ENCODE data around the gene SLC13A1.
"Not testable (repeated sequence)": the region's sequence is repeated elsewhere in the genome, so short reads cannot be mapped to it uniquely, and the experiment has no call there.

SLC13A1 gene

GRCh38 chr7:123115331-123115730 is 84.4 kb downstream of the SLC13A1 start:
- no peak overlapping the region for H3K4me3 ChIP-seq (ENCODE audit: low read depth, low read length)
- DNase-seq (ENCODE audit: low read depth) = no peak
- no peak for TF ChIP-seq CTCF (conservative IDR thresholded peaks at IDR 0.05; ENCODE audit: low read depth, low read length)

GRCh38 chr7:123114288-123114687 is 85.5 kb downstream of the SLC13A1 start:
- TF ChIP-seq CTCF (conservative IDR thresholded peaks at IDR 0.05; ENCODE audit: low read depth, low read length) = no peak
- no peak overlapping the region for H3K4me3 ChIP-seq (ENCODE audit: low read depth, low read length)
- no peak for DNase-seq (ENCODE audit: low read depth)

GRCh38 chr7:123112833-123113232 is 86.9 kb downstream of the SLC13A1 start:
- no peak overlapping the region for H3K4me3 ChIP-seq (ENCODE audit: low read depth, low read length)
- no peak for TF ChIP-seq CTCF (conservative IDR thresholded peaks at IDR 0.05; ENCODE audit: low read depth, low read length)
- no peak for DNase-seq (ENCODE audit: low read depth)

- no peak for TF ChIP-seq CTCF (conservative IDR thresholded peaks at IDR 0.05; ENCODE audit: low read depth, low read length)
- no peak for DNase-seq (ENCODE audit: low read depth)
- no peak overlapping the region for H3K4me3 ChIP-seq (ENCODE audit: low read depth, low read length)
These were observed 100.1 kb downstream of the SLC13A1 start for GRCh38 chr7:123099712-123100111.

- DNase-seq (ENCODE audit: low read depth) = no peak
- no peak for TF ChIP-seq CTCF (conservative IDR thresholded peaks at IDR 0.05; ENCODE audit: low read depth, low read length)
- H3K4me3 ChIP-seq (ENCODE audit: low read depth, low read length) = no peak overlapping the region
These were observed 102.8 kb downstream of the SLC13A1 start for GRCh38 chr7:123096976-123097375.

- TF ChIP-seq CTCF (conservative IDR thresholded peaks at IDR 0.05; ENCODE audit: low read depth, low read length) = no peak
- no peak overlapping the region for H3K4me3 ChIP-seq (ENCODE audit: low read depth, low read length)
- peak; percentile 28 for DNase-seq (ENCODE audit: low read depth)
These were observed 103.3 kb downstream of the SLC13A1 start for GRCh38 chr7:123096434-123096833.

GRCh38 chr7:123090456-123090855 is 109.3 kb downstream of the SLC13A1 start:
- peak; percentile 69 for DNase-seq (ENCODE audit: low read depth)
- no peak for TF ChIP-seq CTCF (conservative IDR thresholded peaks at IDR 0.05; ENCODE audit: low read depth, low read length)
- no peak overlapping the region for H3K4me3 ChIP-seq (ENCODE audit: low read depth, low read length)

GRCh38 chr7:123086910-123087309 is 112.9 kb downstream of the SLC13A1 start:
- DNase-seq (ENCODE audit: low read depth); H3K4me3 ChIP-seq (ENCODE audit: low read depth, low read length): not testable (repeated sequence)

- DNase-seq (ENCODE audit: low read depth); H3K4me3 ChIP-seq (ENCODE audit: low read depth, low read length): not testable (repeated sequence)
These were observed 114.9 kb downstream of the SLC13A1 start for GRCh38 chr7:123084861-123085260.

Measured in choroid plexus epithelial cell (primary cell).